NCI-H748 treated with DMSO at 0.1 percent for 48 hours (cell line): ENCODE results near the gene CELA2B.
"Not testable (repeated sequence)": the region's sequence is repeated elsewhere in the genome, so short reads cannot be mapped to it uniquely, and the experiment has no call there.

ENCODE experiments used
- DNase-seq: peaks from one replicate; lab custom pipeline; 2025; lab: John Stamatoyannopoulos, UW

The CELA2B gene

GRCh38 chr1:15469361-15469760, 6.5 kb upstream of the CELA2B start:
- DNase-seq: no peak

- not testable (repeated sequence) for DNase-seq
Measured at GRCh38 chr1:15469821-15470448, 6.0 kb upstream of the CELA2B start.

GRCh38 chr1:15471067-15471466, 4.8 kb upstream of the CELA2B start:
- not testable (repeated sequence) for DNase-seq

- not testable (repeated sequence) for DNase-seq
Measured at GRCh38 chr1:15471723-15472122, 4.2 kb upstream of the CELA2B start.

- DNase-seq: no peak
Measured at GRCh38 chr1:15472587-15472986, 3.3 kb upstream of the CELA2B start.

- no peak for DNase-seq
Measured at GRCh38 chr1:15476927-15477326, 1.0 kb downstream of the CELA2B start.

GRCh38 chr1:15477646-15478212, 1.8 kb downstream of the CELA2B start:
- DNase-seq: no peak

GRCh38 chr1:15479654-15480347, 3.9 kb downstream of the CELA2B start:
- DNase-seq: no peak

- DNase-seq: not testable (repeated sequence)
Measured at GRCh38 chr1:15482455-15482854, 6.6 kb downstream of the CELA2B start.

- DNase-seq: not testable (repeated sequence)
Measured at GRCh38 chr1:15482983-15483543, 7.2 kb downstream of the CELA2B start.

- DNase-seq: no peak
Measured at GRCh38 chr1:15483971-15484370, 8.1 kb downstream of the CELA2B start.

- DNase-seq: not testable (repeated sequence)
Measured at GRCh38 chr1:15484443-15484842, 8.5 kb downstream of the CELA2B start.

GRCh38 chr1:15485636-15486035, 9.7 kb downstream of the CELA2B start:
- DNase-seq: no peak

GRCh38 chr1:15486844-15487610, 11.1 kb downstream of the CELA2B start:
- not testable (repeated sequence) for DNase-seq

GRCh38 chr1:15488371-15488770, 12.5 kb downstream of the CELA2B start:
- DNase-seq: no peak

GRCh38 chr1:15489052-15489736, 13.3 kb downstream of the CELA2B start:
- no peak for DNase-seq

GRCh38 chr1:15491010-15491409, 15.1 kb downstream of the CELA2B start:
- not testable (repeated sequence) for DNase-seq

GRCh38 chr1:15492596-15492995, 16.7 kb downstream of the CELA2B start:
- no peak for DNase-seq

- no peak for DNase-seq
Measured at GRCh38 chr1:15493869-15494390, 18.0 kb downstream of the CELA2B start.

GRCh38 chr1:15500184-15501178, 24.6 kb downstream of the CELA2B start:
- no peak for DNase-seq
